ENCODE data around the gene TTC34. TPM values are rescaled to one million over a fixed set of nuclear protein-coding genes. Genes with fewer than 3 reads are reported as not detected.

The TTC34 gene
- total RNA-seq, 1 donor from 2014 or later, result 1.8 TPM

DNA sequence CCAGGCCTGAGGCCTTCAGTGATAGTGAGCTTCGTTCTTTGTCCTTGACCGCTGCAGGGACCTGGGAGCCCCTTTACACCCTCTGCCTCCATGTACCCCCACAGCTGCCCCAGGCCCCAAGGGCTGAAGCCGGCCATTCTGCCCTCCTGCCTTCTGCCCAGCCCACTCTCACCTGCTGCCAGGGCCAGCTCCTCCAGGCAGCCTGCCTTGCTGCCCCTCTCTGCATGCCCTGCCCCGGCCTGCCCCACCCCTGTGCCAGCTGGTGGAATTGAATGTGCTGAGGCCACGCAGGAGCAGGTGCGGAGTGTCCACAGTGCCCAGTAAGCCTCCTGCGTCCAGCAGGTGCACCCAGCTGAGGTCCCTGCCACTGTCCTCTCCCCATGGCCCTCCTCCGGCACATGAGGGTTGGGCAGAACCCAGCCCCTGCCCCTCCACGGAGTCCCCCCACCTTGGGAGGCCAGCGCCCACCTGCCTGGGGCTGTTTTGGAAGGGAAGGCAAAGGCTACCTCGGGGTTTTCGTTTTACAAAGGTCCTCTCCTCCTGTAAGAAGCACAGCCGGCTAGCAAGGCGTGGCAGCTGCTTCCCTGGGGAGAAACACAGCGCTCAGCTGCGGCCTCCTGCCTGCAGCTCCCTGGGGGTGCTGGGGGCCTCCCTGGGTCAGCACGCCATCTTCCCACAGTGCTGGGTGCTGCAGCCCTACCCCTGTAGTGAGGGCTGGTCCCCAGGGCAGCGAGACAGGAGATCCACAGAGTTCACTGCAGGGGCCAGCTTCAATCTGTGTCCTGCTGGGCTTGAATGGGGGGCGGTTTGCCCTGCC is 189.7 kb downstream of the TTC34 start:
- intact Hi-C loops (cut with micrococcal nuclease), result no loop called here
- no peak overlapping the region for H3K4me3 Mint-ChIP-seq
- no peaks in the 10 kb centered on the region for H3K36me3 Mint-ChIP-seq (ENCODE audit: low read depth)
- H3K27ac Mint-ChIP-seq, result no peak overlapping the region
- DNase-seq, result no peak
- H3K27me3 Mint-ChIP-seq, result no peaks in the 10 kb centered on the region
- H3K4me1 Mint-ChIP-seq, result no peaks in the 10 kb centered on the region
- peaks cover 20% of the 10 kb centered on the region for H3K9me3 Mint-ChIP-seq

DNA sequence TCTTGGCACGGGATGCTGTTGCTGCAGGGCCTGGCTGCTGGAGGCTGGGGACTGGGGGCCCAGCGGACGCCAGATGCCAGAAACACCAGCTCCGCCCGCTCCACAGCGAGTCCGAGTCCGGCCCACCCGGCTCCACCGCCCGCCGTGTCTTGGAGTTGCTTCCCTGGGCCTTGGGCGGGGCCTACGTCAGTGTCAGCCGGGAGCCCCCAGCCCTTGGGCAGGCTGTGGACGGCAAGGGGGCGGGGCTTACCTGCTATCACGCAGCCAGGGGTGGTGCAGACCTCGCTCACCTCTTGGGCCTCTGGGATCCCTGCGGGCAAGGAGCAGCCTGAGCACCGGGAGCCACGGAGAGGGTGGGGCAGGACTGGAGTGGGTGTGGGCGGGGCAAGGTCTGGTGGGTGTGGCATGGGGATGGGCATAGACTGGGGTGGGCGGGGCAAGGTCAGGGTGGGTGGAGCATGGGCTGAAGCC is 190.4 kb downstream of the TTC34 start:
- H3K27ac Mint-ChIP-seq, result no peak overlapping the region
- DNase-seq, result no peak
- no peaks in the 10 kb centered on the region for H3K36me3 Mint-ChIP-seq (ENCODE audit: low read depth)
- H3K4me1 Mint-ChIP-seq, result no peaks in the 10 kb centered on the region
- no peak overlapping the region for H3K4me3 Mint-ChIP-seq
- intact Hi-C loops (cut with micrococcal nuclease), result no loop called here
- no peaks in the 10 kb centered on the region for H3K27me3 Mint-ChIP-seq
- peaks cover 13% of the 10 kb centered on the region for H3K9me3 Mint-ChIP-seq

DNA sequence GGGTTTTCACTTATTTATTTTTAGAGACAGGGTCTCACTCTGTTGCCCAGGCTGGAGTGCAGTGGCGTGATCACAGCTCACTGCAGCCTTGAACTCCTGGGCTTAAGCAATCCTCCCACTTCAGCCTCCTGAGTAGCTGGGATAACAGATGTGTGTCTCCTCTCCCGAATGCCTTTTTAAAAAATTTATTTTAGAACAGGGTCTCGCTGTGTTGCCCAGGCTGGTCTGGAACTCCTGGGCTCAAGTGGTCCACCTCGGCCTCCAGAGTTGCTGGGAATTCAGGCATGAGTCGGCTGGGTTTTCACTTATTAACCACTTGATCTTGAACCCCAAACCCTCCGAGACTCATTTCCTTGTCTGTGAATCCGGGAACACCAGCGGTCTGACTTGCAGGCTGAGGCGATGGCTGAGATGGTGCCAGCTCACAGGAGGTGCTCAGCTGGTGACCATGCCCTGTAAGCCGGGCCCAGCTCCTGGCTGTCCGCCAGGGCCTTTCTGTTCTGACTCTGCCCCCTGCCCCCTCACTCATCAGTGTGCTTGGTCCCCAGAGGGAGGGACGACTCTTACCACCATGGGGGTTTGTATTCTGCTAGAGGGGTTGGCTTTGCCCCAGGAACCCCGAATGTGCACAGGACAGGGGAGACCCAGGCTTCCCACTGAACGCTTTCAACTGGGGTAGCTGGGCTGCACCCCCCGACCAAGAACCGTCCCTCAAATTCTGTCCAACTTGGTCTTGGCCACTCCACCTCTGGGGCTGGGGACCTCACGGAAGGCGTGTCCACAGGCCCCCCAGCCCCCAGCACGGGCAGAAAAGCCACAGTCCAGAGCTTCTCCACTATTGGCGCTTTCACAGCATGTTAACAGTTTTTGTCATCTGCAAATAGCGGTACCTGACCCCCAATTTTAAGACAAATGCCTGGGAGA is 191.2 kb downstream of the TTC34 start:
- Mint-ChIP-seq H3K36me3 (ENCODE audit: low read depth) (no peaks in the 10 kb centered on the region), H3K27me3 (no peaks in the 10 kb centered on the region), H3K27ac (no peak overlapping the region), H3K4me3 (no peak overlapping the region), H3K4me1 (no peaks in the 10 kb centered on the region), H3K9me3 (peaks cover 11% of the 10 kb centered on the region)
- intact Hi-C loops (cut with micrococcal nuclease), result no loop called here
- no peak for DNase-seq

- Mint-ChIP-seq H3K9me3 (peaks cover 8% of the 10 kb centered on the region), H3K4me1 (no peaks in the 10 kb centered on the region), H3K27ac (no peak overlapping the region), H3K36me3 (ENCODE audit: low read depth) (no peaks in the 10 kb centered on the region), H3K4me3 (no peak overlapping the region), H3K27me3 (no peaks in the 10 kb centered on the region)
- DNase-seq, result no peak
- intact Hi-C loops (cut with micrococcal nuclease), result no loop called here
Observed at GRCh38 chr1:2609319-2610035, 192.0 kb downstream of the TTC34 start.

DNA sequence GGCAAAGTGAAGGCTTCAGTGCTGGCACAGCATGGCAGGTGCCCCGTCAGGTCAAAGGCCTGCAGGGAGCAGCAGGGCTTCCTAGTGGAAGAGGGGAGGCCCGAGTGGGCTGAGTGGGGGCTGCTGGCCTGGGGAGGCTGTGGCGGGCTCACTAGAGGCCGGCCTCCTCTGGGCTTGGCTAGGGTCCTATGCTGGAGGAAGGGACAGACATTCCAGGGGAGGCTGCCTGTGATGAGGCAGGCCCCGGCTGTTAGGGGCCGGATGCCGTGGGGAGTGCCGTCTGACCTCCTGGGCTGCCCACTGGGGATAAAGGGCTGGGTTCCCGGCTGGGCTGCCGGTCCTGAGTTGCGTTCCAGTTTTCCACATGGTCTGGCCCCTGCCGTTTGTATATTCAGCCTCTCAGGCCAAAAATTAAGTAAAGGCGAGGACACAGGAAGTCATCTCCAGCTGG is 193.8 kb downstream of the TTC34 start:
- Mint-ChIP-seq H3K4me3 (no peak overlapping the region), H3K27ac (no peak overlapping the region), H3K4me1 (no peaks in the 10 kb centered on the region), H3K9me3 (no peaks in the 10 kb centered on the region), H3K36me3 (ENCODE audit: low read depth) (no peaks in the 10 kb centered on the region), H3K27me3 (no peaks in the 10 kb centered on the region)
- intact Hi-C loops (cut with micrococcal nuclease), result no loop called here
- no peak for DNase-seq

GRCh38 chr1:2606881-2607621 is 194.4 kb downstream of the TTC34 start:
- no peaks in the 10 kb centered on the region for H3K4me1 Mint-ChIP-seq
- H3K27me3 Mint-ChIP-seq, result peaks cover 3% of the 10 kb centered on the region
- H3K27ac Mint-ChIP-seq, result no peak overlapping the region

GRCh38 chr1:2606396-2606880 is 195.1 kb downstream of the TTC34 start:
- intact Hi-C loops (cut with micrococcal nuclease), result no loop called here
- Mint-ChIP-seq H3K36me3 (ENCODE audit: low read depth) (no peaks in the 10 kb centered on the region), H3K9me3 (no peaks in the 10 kb centered on the region), H3K27me3 (peaks cover 3% of the 10 kb centered on the region), H3K4me1 (no peaks in the 10 kb centered on the region), H3K27ac (no peak overlapping the region), H3K4me3 (no peak overlapping the region)
- DNase-seq, result no peak

More at GRCh38 chr1:2606881-2607621, 194.4 kb downstream of the TTC34 start:
- no peak for DNase-seq
- Mint-ChIP-seq H3K9me3 (no peaks in the 10 kb centered on the region), H3K36me3 (ENCODE audit: low read depth) (no peaks in the 10 kb centered on the region), H3K4me3 (no peak overlapping the region)
- intact Hi-C loops (cut with micrococcal nuclease), result no loop called here

DNA sequence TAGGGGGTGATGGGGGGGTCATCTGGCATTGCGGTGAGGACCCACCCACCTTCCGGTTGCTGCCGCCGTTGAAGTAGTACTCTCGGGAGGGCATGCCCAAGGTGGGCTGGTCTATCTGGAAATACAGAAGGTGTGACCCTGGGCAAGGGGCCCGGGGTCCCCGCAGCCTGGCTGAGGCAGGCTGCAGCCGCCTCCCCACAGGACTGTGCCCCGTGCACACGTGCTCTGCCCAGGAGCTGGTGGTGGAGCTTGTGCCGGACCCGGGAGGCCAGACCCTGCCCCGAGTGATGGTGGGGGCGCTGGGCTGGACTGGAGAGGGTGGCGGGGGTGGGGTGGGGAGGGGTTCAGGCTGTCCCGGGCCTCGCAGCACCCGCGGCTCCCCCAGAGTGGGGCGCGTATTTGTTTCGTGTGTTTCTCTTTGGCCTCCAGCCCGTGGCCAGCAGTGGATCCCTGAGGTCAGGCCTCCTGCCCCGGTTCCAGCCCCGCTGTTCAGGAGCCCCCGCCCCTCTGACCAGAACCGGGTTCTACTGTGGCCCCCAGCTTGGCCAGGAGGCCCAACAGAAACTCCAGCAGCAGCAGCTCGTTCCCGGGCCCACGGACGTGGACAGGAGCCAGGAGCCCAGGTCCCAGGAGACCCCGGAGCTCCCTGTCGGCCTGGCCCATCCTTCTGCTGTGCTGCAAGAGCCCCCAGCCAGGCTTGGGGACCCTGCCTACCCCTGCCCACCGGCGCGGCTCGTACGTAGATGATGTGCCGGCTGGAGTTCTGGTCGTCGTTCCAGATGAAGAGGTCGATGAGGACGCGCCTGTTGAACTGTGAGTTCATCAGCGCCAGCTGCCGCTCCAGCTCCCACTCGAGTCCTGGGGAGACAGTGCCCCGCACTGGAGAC is 195.7 kb downstream of the TTC34 start:
- Mint-ChIP-seq H3K27me3 (peaks cover 5% of the 10 kb centered on the region), H3K27ac (no peak overlapping the region), H3K4me1 (no peaks in the 10 kb centered on the region), H3K4me3 (no peak overlapping the region), H3K36me3 (ENCODE audit: low read depth) (no peaks in the 10 kb centered on the region), H3K9me3 (no peaks in the 10 kb centered on the region)
- no peak for DNase-seq
- intact Hi-C loops (cut with micrococcal nuclease), result no loop called here

- H3K36me3 Mint-ChIP-seq (ENCODE audit: low read depth), result no peaks in the 10 kb centered on the region
- H3K4me1 Mint-ChIP-seq, result no peaks in the 10 kb centered on the region
- intact Hi-C loops (cut with micrococcal nuclease), result no loop called here
- peaks cover 5% of the 10 kb centered on the region for H3K27me3 Mint-ChIP-seq
- no peak for DNase-seq
- no peak overlapping the region for H3K4me3 Mint-ChIP-seq
- H3K27ac Mint-ChIP-seq, result no peak overlapping the region
- H3K9me3 Mint-ChIP-seq, result no peaks in the 10 kb centered on the region
Observed at GRCh38 chr1:2604844-2605508, 196.5 kb downstream of the TTC34 start.

DNA sequence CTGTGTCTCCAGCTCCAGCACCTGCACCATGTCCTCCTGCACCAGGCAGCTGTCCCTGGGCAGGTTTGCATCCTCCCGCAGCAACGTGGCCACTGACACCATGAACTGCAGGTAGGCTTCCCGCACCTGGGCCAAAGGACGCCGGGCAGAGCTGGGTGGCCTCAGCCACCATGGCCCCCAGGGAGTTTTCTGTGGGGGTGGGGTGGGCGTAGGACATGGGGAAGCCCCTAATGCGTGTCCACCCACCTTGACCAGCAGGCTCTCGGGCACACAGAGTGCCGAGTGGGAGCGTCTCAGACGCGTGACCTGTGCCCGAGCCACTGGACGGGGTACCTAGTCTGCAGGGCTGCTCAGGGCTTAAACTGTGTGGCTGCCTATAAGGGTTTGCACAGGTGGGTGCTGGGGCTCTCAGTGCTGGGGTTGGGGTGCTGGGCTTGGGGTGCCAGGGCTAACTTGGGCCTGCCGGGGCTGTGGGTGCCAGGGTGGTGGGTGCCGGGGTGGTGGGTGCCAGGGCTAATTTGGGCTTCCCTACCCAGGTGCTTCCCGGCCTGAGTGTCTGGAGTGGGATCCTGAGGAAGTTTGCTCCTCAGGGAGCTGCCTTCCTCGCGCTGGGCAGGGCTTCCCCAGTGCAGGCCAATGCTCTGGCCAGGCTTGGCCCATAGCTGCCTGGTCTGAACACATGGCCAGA is 197.2 kb downstream of the TTC34 start:
- intact Hi-C loops (cut with micrococcal nuclease), result no loop called here
- no peaks in the 10 kb centered on the region for H3K9me3 Mint-ChIP-seq
- H3K27me3 Mint-ChIP-seq, result peaks cover 5% of the 10 kb centered on the region
- no peak overlapping the region for H3K27ac Mint-ChIP-seq
- DNase-seq, result no peak
- H3K36me3 Mint-ChIP-seq (ENCODE audit: low read depth), result no peaks in the 10 kb centered on the region
- H3K4me1 Mint-ChIP-seq, result no peaks in the 10 kb centered on the region
- no peak overlapping the region for H3K4me3 Mint-ChIP-seq

GRCh38 chr1:2603521-2604155 is 197.9 kb downstream of the TTC34 start:
- Mint-ChIP-seq H3K27ac (no peak overlapping the region), H3K4me3 (no peak overlapping the region), H3K4me1 (no peaks in the 10 kb centered on the region), H3K9me3 (no peaks in the 10 kb centered on the region), H3K36me3 (ENCODE audit: low read depth) (no peaks in the 10 kb centered on the region), H3K27me3 (peaks cover 7% of the 10 kb centered on the region)
- no peak for DNase-seq
- intact Hi-C loops (cut with micrococcal nuclease), result no loop called here

Data from activated CD4-positive, alpha-beta T cell treated with anti-CD3 and anti-CD28 coated beads, Interleukin-2, amount 10 ng/mL, durations not matched to agents 24 days and 14 days (primary cell).